GM21526 (cell line): ENCODE data around the gene NSUN2.

Source experiments
- ATAC-seq: cut with Tn5 transposase; IDR thresholded peaks from one replicate; pipeline ENCODE4 v1.9.1; 2021; ENCODE audit warnings: moderate library complexity; ENCODE audit not compliant: unreplicated experiment, low FRiP score

The NSUN2 gene

GRCh38 chr5:6607559-6607936, 25.3 kb downstream of the NSUN2 start:
- no peak for ATAC-seq

GRCh38 chr5:6606884-6607558, 25.8 kb downstream of the NSUN2 start:
- no peak for ATAC-seq

- ATAC-seq, result no peak
Measured at GRCh38 chr5:6604946-6605345, 27.9 kb downstream of the NSUN2 start.

- no peak for ATAC-seq
Measured at GRCh38 chr5:6604341-6604740, 28.5 kb downstream of the NSUN2 start.

GRCh38 chr5:6603643-6604042, 29.2 kb downstream of the NSUN2 start:
- ATAC-seq, result no peak

GRCh38 chr5:6602441-6602840, 30.4 kb downstream of the NSUN2 start:
- no peak for ATAC-seq

- ATAC-seq, result no peak
Measured at GRCh38 chr5:6601816-6602215, 31.0 kb downstream of the NSUN2 start.

GRCh38 chr5:6601271-6601670, 31.6 kb downstream of the NSUN2 start:
- ATAC-seq, result no peak

- no peak for ATAC-seq
Measured at GRCh38 chr5:6599739-6600138, 33.1 kb downstream of the NSUN2 start.

- ATAC-seq, result no peak
Measured at GRCh38 chr5:6598351-6598900, 34.4 kb downstream of the NSUN2 start.

GRCh38 chr5:6597557-6597956, 35.3 kb downstream of the NSUN2 start:
- ATAC-seq, result no peak

- no peak for ATAC-seq
Measured at GRCh38 chr5:6596388-6596787, 36.5 kb downstream of the NSUN2 start.

GRCh38 chr5:6595405-6595804, 37.4 kb downstream of the NSUN2 start:
- ATAC-seq, result no peak

GRCh38 chr5:6594066-6594465, 38.8 kb downstream of the NSUN2 start:
- ATAC-seq, result no peak

- ATAC-seq, result no peak
Measured at GRCh38 chr5:6593148-6594016, 39.5 kb downstream of the NSUN2 start.

GRCh38 chr5:6592601-6593000, 40.2 kb downstream of the NSUN2 start:
- ATAC-seq, result no peak

- ATAC-seq, result no peak
Measured at GRCh38 chr5:6591671-6592288, 41.1 kb downstream of the NSUN2 start.

GRCh38 chr5:6590581-6590980, 42.3 kb downstream of the NSUN2 start:
- ATAC-seq, result no peak

GRCh38 chr5:6587171-6587570, 45.7 kb downstream of the NSUN2 start:
- ATAC-seq, result no peak

- no peak for ATAC-seq
Measured at GRCh38 chr5:6586647-6587042, 46.2 kb downstream of the NSUN2 start.

GRCh38 chr5:6585939-6586646, 46.8 kb downstream of the NSUN2 start:
- no peak for ATAC-seq
